KOPT-K1 (cell line): ENCODE data around the gene NPHP4.
"Not testable (repeated sequence)": the region's sequence is repeated elsewhere in the genome, so short reads cannot be mapped to it uniquely, and the experiment has no call there.

Experiments
- H3K27ac ChIP-seq: fragments of 200-600 bp; sonication (generic); 2 replicates; pipeline ENCODE4 v1.5.1; 2016; ENCODE audit warnings: antibody characterized with exemption, mild to moderate bottlenecking, low read depth, low read length; ENCODE audit not compliant: poor library complexity, severe bottlenecking
- H3K36me3 ChIP-seq: fragments of 200-600 bp; sonication (generic); 2 replicates; pipeline ENCODE4 v1.5.1; 2017; ENCODE audit warnings: antibody characterized with exemption, mild to moderate bottlenecking, low read length, moderate library complexity; ENCODE audit not compliant: insufficient read depth
- H3K9me3 ChIP-seq: fragments of 200-600 bp; sonication (generic); 2 replicates; pipeline ENCODE4 v1.5.1; 2017; ENCODE audit warnings: antibody characterized with exemption, low read length, mild to moderate bottlenecking; ENCODE audit not compliant: insufficient read depth, poor library complexity, severe bottlenecking

The NPHP4 gene

DNA sequence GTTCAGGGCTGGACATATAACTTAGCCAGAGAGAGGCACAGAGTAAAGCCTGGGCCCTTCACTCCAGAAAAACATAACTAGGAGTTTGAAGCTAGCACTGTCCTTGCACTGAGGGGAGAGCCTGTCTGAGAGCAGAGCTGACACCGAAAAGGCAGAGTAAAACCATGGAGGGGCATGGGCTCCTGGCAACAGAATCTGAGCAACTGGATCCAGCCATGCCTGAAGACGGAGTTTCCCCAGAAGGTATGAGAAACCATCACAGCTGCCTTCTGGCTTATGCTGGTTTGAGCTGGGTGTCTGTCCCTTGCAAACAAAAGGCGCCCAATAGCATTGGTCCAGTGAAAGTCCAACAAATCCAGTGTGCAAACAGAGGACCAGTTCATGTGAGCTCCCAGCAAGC is 137.5 kb downstream of the NPHP4 start:
- Histone ChIP-seq H3K9me3 (peaks cover 12% of the 10 kb centered on the region), H3K36me3 (no peaks in the 10 kb centered on the region), H3K27ac (no peak overlapping the region)

DNA sequence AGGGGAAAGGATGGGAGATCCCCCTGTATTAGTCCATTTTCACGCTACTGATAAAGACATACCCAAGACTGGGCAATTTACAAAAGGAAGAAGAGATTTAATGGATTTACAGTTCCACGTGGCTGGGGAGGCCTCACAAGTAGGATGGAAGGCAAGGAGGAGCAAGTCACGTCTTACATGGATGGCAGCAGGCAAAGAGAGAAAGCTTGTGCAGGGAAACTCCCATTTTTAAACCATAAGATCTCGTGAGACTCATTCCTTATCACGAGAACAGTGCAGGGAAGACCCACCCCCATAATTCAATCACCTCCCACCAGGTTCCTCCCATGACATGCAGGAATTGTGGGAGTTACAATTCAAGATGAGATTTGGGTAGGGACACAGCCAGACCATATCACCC is 138.4 kb downstream of the NPHP4 start:
- H3K36me3 ChIP-seq, H3K27ac ChIP-seq: not testable (repeated sequence)
- peaks cover 12% of the 10 kb centered on the region for H3K9me3 ChIP-seq

DNA sequence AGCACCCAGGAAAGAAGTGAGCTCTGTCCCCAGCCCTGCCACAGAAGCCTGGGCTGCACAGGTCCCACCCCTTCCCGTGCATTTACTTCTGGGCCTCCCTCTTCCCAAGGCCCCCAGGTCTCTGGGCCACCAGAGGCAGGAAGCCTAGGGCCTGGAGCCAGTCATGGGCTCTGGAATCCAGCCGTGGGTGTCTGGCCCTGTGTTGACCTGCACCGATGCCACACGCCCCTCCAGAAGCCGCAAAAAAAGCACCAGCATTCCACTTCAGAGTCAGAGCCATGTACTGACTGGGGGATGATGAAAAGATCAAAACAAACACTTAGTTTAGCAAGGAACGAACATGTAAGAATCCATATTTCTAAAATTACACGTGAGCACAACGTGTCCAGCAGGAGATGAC is 141.7 kb downstream of the NPHP4 start:
- H3K27ac ChIP-seq, result no peak overlapping the region
- H3K9me3 ChIP-seq, result peaks cover 12% of the 10 kb centered on the region
- no peaks in the 10 kb centered on the region for H3K36me3 ChIP-seq

DNA sequence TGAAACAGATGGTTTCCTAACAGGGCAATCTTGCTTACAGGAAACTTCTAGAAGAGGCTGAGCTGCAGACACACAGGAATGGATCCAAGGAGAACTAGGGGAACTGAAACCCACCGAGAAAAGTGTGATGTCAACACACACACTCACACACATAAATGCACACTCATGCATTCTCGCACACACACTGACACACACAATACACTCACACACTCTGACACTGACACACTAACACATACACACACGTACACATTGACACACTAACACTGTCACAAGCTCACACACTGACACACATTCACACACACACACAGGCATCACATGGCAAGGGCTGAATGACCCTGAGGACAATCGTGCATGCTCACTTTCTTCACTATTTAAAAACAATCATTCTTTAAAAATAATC is 142.7 kb downstream of the NPHP4 start:
- H3K36me3 ChIP-seq, result no peaks in the 10 kb centered on the region

DNA sequence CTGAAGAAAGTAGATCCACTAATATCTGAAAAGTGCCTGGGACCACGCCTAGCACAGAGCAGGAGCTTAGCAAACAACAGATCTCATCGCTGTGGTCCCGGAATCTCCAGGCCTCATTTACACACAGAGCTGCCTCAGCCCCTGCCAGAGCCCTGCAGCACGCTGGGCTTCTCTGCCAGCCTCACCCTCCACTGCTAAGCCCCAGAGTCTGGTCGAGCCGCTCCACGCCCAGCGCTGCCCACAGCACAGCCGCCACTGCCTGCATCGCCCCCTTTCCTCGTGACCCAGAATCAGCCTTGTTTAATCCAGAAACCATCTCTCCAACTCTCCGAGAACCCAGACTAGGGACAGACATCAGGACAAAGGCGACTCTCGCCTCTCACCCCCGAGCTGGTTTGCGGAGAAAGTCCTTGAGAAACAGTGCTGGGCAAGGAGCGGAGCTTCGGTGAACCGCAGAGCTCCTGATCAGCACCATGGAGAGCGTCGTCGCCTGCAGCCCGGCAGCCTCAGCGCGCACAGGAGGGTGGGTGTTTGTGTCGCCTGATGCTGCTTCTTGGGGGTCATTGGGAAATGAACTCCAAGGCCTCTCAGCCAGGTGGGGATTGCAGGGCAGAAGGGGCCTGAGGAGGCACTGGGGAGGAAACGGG is 145.1 kb downstream of the NPHP4 start:
- H3K36me3 ChIP-seq, result no peaks in the 10 kb centered on the region
- H3K9me3 ChIP-seq, result no peaks in the 10 kb centered on the region
- H3K27ac ChIP-seq, result no peak overlapping the region

More for the DNA sequence above, 142.7 kb downstream of the NPHP4 start:
- Histone ChIP-seq H3K9me3 (peaks cover 7% of the 10 kb centered on the region), H3K27ac (no peak overlapping the region)

DNA sequence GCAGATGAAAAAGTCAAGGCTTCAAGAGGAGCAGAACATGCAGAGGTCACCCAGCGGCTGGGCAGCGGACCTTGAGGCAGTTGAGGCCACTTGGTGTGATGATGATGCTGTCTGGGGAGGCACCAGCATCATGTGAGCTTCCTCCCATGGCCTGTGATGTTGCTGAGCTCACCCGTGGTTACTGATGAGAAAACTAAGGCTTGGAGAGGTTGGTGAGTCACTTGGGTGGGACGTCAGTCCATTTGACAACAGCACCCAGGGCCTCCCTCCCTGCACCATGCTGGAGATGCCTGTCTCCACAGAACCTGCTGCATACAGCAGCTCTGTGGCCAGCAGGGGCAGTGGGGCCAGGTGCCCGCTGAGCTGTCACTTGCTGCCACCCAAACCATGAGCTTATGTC is 146.8 kb downstream of the NPHP4 start:
- Histone ChIP-seq H3K36me3 (no peaks in the 10 kb centered on the region), H3K27ac (no peak overlapping the region), H3K9me3 (no peaks in the 10 kb centered on the region)

DNA sequence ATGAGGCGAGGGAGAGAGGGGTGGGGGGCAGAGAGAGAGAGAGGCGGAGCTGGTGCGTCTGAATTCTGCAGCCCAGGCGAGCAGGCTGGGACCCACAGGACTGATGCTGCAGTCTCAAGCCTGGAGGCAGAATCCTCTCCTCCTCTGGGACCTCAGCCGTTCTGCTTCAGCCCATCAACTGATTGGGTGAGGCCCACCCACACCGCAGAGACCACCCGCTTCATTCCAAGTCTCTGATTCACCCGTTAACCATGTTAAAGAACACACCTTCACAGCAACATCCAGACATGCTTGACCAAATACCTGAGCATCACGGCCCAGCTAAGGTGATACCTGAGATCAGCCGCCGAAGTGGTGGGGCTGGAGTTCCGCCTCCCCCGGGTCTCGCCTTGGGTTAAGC is 147.8 kb downstream of the NPHP4 start:
- H3K9me3 ChIP-seq, result no peaks in the 10 kb centered on the region
- H3K36me3 ChIP-seq, result no peaks in the 10 kb centered on the region

DNA sequence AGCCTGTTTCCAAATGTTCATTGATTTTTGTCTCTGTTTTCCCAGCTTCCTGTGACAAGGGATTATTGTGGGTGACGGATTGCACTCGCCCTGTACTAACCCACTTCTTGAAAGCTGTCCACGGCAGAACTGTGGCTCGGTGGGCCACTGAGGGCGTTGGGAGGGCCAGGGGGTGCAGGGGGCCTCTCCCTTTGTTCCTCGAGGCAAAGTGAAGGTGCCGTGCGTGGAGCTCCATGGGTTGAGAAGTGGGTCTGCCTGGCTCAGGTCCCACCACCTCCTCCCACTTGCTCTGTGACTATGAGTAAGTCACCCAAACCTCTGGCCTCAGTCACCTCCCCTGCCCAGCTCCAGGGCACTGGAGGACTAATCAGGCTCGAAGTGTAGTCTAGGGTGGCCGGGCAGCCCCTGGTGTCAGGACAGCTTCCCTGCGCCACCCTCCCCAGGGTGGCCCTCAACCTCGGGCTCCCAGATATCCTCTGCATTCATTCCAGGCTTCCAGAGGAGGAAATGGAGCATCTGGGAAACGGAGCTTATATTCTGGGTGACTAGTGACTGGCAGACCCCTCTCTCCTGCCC is 148.6 kb downstream of the NPHP4 start:
- H3K36me3 ChIP-seq, result no peaks in the 10 kb centered on the region
- no peaks in the 10 kb centered on the region for H3K9me3 ChIP-seq
- H3K27ac ChIP-seq, result no peak overlapping the region

More for the DNA sequence above, 147.8 kb downstream of the NPHP4 start:
- H3K27ac ChIP-seq, result no peak overlapping the region

DNA sequence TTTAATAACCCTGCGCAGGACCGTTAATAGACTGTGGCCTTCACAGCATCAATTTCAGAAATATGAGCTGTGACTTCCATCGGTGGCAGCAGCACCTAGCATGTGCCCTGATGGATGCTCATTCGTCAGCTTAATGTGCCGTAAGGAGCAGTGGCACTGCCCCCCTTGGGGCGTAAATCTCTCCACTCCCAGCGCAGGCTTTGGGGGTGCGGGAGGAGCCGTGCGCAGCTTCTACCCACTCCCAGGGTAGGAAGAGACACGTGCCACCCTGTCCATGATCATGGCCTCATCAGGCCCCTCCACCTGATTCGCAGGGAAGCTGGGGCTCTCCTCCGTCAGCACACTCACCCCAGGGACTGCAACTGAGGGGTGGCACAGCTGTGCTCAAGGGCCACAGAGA is 149.5 kb downstream of the NPHP4 start:
- Histone ChIP-seq H3K27ac (no peak overlapping the region), H3K9me3 (no peaks in the 10 kb centered on the region), H3K36me3 (no peaks in the 10 kb centered on the region)

DNA sequence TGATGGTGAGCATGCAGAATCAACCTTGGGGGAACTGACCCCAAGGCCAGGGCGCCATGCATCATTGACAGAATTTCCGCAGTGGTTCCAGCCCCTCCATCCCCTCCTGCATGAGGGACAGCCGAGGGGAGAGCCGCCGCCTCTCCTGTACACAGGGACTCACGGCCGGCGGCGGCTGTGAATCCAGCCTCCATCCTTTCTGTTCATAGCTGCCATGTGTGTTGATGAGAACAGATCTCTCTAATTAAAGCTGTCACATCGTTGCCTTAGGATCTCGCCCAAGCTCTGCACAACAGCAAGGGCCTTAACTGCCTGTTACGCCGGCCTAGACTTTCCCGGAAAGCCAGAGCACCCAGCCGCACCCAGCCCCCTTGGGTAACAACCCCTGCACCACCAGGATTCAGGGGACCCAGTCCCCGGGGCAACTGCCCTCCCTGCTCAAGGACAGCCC is 151.6 kb downstream of the NPHP4 start:
- H3K9me3 ChIP-seq, result no peaks in the 10 kb centered on the region
- no peak overlapping the region for H3K27ac ChIP-seq
- H3K36me3 ChIP-seq, result no peaks in the 10 kb centered on the region

DNA sequence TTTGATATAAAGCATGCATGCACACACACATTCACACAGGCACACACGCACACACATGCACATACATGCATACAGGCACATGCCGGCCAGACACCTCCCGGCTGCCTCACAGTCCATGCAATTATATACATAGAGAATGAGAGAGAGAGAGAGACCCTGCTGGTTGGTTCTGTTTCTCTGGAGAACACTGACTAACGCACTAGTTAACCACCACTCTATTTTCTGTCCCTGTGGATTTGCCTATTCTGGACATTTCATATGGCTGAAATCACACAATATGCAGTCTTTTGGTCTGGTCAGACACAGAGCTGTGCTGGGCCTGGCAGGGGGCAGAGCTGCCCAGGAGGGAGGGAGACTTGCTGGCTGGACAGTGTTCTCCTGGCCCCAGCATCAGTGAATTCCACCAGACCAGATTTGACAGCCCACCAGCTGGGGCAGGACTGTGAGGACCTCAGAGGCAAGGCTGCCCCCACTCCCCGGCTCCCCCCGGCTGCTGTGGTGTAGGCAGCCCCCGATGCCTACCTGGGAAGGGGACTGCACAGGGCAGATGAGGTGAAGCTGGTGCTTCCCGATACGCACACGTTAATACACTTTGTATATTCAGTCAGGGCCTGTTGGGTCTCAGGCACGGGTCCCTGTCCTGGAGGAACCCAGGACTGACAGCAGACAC is 152.2 kb downstream of the NPHP4 start:
- Histone ChIP-seq H3K36me3 (no peaks in the 10 kb centered on the region), H3K27ac (no peak overlapping the region), H3K9me3 (no peaks in the 10 kb centered on the region)

DNA sequence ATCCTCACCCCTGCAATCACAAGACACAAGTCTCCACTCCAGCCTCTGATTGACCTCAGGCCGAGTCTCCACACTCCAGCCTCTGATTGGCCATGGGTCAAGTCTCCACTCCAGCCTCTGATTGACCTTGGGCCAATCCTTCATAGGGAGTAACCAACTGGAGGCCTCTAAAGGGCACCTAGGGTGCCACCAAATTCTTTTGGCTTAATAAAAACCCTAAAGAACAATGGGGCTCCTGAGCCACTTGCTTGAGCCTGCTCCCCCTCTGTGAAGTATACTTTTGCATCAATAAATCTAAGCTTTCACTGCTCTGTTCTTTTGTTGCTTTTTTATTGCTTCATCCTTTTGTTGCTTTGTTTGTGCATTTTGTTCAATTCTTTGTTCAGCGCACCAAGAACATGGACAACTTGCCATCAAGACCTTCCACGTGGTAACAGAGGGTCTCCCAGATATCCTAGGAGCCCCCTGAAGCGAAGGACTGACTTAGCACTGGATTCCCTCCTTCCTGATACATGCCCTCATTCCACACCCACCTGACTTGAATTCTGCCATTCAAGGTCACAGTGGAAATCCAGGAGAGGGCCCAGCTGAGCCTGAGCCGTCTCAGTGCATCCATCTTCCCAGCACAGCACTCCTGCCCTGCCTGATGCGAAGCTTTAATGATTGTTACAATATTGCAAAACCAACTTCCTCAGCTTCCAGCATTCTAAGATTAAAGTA is 152.9 kb downstream of the NPHP4 start:
- Histone ChIP-seq H3K9me3 (no peaks in the 10 kb centered on the region), H3K27ac (no peak overlapping the region), H3K36me3 (no peaks in the 10 kb centered on the region)

DNA sequence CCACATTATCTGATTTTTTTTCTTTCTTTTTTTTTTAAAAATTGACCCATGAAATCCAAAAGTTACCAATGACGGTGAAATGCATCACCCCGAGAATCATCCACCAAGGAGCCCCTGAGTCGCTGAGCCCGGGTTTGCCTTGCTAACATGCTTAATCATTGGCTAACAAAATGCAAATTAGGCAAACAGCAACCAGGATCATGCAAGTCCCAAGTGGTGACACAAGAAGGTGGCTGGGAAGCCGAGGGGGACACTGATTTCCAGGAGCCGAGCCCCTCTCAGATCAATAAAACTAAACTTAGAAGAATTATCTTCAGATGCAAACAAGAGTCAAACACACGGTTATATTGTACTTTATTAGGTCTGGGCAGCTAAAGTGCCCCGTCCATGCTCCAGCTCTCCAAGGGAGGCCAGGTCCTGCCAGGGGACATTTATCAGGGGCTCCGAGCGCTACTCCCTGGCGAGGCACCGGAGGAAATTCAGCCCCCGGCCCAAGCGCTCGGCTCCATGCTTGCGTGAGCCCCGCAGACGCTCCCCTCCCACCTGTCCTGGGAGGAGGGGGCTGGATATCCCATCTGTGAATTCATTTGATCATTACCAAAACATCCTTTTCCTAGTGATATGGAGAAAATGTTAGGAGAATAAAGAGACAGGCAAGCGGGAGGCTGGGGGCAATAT is 154.1 kb downstream of the NPHP4 start:
- H3K27ac ChIP-seq, result no peak overlapping the region
- H3K36me3 ChIP-seq, result no peaks in the 10 kb centered on the region
- H3K9me3 ChIP-seq, result no peaks in the 10 kb centered on the region

DNA sequence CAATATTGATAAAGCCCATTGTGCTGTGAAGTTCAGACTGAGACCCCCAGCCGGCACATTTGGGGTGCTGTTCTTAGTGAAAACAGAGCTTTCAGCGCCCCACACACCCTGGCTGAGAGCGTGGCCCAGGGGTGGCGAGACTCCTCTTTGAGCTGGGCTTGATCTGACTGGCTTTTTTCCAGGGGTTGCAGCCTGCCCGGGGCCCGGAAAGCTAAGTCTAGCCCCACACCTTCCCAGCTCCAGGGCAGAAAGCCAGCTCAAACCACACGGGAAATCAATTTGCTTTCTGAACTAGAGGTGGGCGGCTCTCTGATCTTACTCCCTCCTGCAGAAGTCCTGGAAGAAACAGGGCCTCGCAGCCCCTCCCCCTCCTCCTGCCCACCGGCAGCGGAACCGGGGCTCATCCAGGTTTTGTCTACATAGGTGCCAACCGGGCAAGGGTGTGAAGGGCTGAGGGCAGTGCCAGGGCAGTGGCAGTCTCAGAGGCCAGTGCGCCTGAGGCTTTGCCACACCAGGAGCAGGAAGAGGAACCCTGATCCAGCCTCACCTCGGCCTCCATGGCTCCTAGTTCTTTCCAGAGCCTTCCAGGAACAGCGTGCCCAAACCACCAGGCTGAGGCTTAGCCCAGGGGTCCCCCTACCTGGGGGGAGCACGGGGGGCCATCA is 155.3 kb downstream of the NPHP4 start:
- no peak overlapping the region for H3K27ac ChIP-seq

More for the DNA sequence above, 155.3 kb downstream of the NPHP4 start:
- no peaks in the 10 kb centered on the region for H3K9me3 ChIP-seq
- no peaks in the 10 kb centered on the region for H3K36me3 ChIP-seq
